Measurements from ENCODE around the gene PTMS. TPM values are rescaled to one million over a fixed set of nuclear protein-coding genes. Genes with fewer than 3 reads are reported as not detected.

The PTMS gene
- total and polyA plus RNA-seq, 2 of the 13 experiments (the other 11 are each of a cell fraction or from before 2014, with no cell fraction given), result 40.5 to 82.4 TPM

- TF ChIP-seq CENPX (CRISPR knock-in tag; IDR thresholded peaks at IDR 0.05) (no peak), TARDBP (CRISPR knock-in tag; IDR thresholded peaks at IDR 0.05) (peak; percentile 93; the same call in 1 of the 2 replicates), ZBTB1 (CRISPR knock-in tag; IDR thresholded peaks at IDR 0.05; ENCODE audit: borderline replicate concordance) (no peak), MTERF4 (CRISPR knock-in tag; IDR thresholded peaks at IDR 0.05) (no peak), CBX2 (IDR thresholded peaks at IDR 0.05; ENCODE audit: low read depth, low read length) (no peak), CBX2 (CRISPR knock-in tag; IDR thresholded peaks at IDR 0.05; ENCODE audit: low read depth) (no peak), GPN1 (CRISPR knock-in tag; IDR thresholded peaks at IDR 0.05; ENCODE audit: borderline replicate concordance) (no peak), CREB1 (IDR thresholded peaks at IDR 0.05) (0 out of 2 replicates have a peak, but pooled peaks have one; percentile 6), CREB1 (CRISPR knock-in tag; IDR thresholded peaks at IDR 0.05) (0 out of 2 replicates have a peak, but pooled peaks have one; percentile 15), ZNF704 (CRISPR knock-in tag; IDR thresholded peaks at IDR 0.05; ENCODE audit: borderline replicate concordance) (no peak), BRCA1 (CRISPR knock-in tag; IDR thresholded peaks at IDR 0.05) (no peak; the same call in 1 of the 2 replicates), ZNF326 (CRISPR knock-in tag; IDR thresholded peaks at IDR 0.05; ENCODE audit: borderline replicate concordance) (no peak), PHF8 (CRISPR knock-in tag; IDR thresholded peaks at IDR 0.05) (peak; percentile 46; the same call in 1 of the 2 replicates), GTF2F1 (IDR thresholded peaks at IDR 0.05; ENCODE audit: low read length) (no peak), ZBTB2 (CRISPR knock-in tag; IDR thresholded peaks at IDR 0.05; ENCODE audit: low read depth) (no peak), PLSCR1 (CRISPR knock-in tag; IDR thresholded peaks at IDR 0.05; ENCODE audit: borderline replicate concordance) (no peak), IRF9 (CRISPR knock-in tag; IDR thresholded peaks at IDR 0.05; ENCODE audit: borderline replicate concordance) (peak; percentile 93), ATF5 (CRISPR knock-in tag; IDR thresholded peaks at IDR 0.05; ENCODE audit: low read depth) (no peak), TCF12 (IDR thresholded peaks at IDR 0.05) (no peak), TCF12 (CRISPR knock-in tag; IDR thresholded peaks at IDR 0.05) (peak; percentile 79; the same call in 1 of the 2 replicates), ZNF619 (CRISPR knock-in tag; IDR thresholded peaks at IDR 0.05) (no peak; the same call in 1 of the 2 replicates), SP1 (IDR thresholded peaks at IDR 0.05) (no peak), SP1 (CRISPR knock-in tag; IDR thresholded peaks at IDR 0.05) (no peak; the same call in 1 of the 2 replicates)
These were observed 12.7 kb downstream of the PTMS start (continued) for GRCh38 chr12:6778574-6779550.

Data from HepG2 (cell line).